Measurements from ENCODE around the gene SEC14L6.
A peak's percentile ranks its signal among the peaks of the same experiment; 100 is the strongest.
"Not testable (repeated sequence)": the region's sequence is repeated elsewhere in the genome, so short reads cannot be mapped to it uniquely, and the experiment has no call there.

SEC14L6 gene

GRCh38 chr22:30566125-30566524 is 19.6 kb upstream of the SEC14L6 start:
- Histone ChIP-seq H3K4me3 (ENCODE audit: insufficient read length, low read depth) (no peak overlapping the region), H3K27me3 (ENCODE audit: insufficient read depth, insufficient read length) (no peaks in the 10 kb centered on the region), H3K9ac (ENCODE audit: insufficient read length, low read depth) (no peak overlapping the region), H3K4me1 (ENCODE audit: insufficient read depth, insufficient read length) (peaks cover 15% of the 10 kb centered on the region), H3K36me3 (ENCODE audit: insufficient read depth, insufficient read length, low read length) (no peaks in the 10 kb centered on the region), H3K9me3 (ENCODE audit: insufficient read depth, low read length) (no peaks in the 10 kb centered on the region)
- no peak for TF ChIP-seq SUZ12 (IDR thresholded peaks at IDR 0.05; ENCODE audit: extremely low read depth, insufficient read depth, insufficient read length)
- TF ChIP-seq ZNF274 (IDR thresholded peaks at IDR 0.05; ENCODE audit: low read depth, low read length): no peak
- no peak for TF ChIP-seq YY1 (IDR thresholded peaks at IDR 0.05; ENCODE audit: insufficient read depth, insufficient read length)
- DNase-seq (ENCODE audit: low read depth, low spot score): no peak

GRCh38 chr22:30565341-30565740 is 18.8 kb upstream of the SEC14L6 start:
- H3K9ac ChIP-seq (ENCODE audit: insufficient read length, low read depth): no peak overlapping the region

GRCh38 chr22:30564761-30565119 is 18.2 kb upstream of the SEC14L6 start:
- no peaks in the 10 kb centered on the region for H3K9me3 ChIP-seq (ENCODE audit: insufficient read depth, low read length)
- no peaks in the 10 kb centered on the region for H3K36me3 ChIP-seq (ENCODE audit: insufficient read depth, insufficient read length, low read length)
- peaks cover 17% of the 10 kb centered on the region for H3K4me1 ChIP-seq (ENCODE audit: insufficient read depth, insufficient read length)
- H3K4me3 ChIP-seq (ENCODE audit: insufficient read length, low read depth): no peak overlapping the region
- H3K9ac ChIP-seq (ENCODE audit: insufficient read length, low read depth): no peak overlapping the region
- DNase-seq (ENCODE audit: low read depth, low spot score): no peak
- no peak for TF ChIP-seq SUZ12 (IDR thresholded peaks at IDR 0.05; ENCODE audit: extremely low read depth, insufficient read depth, insufficient read length)
- TF ChIP-seq YY1 (IDR thresholded peaks at IDR 0.05; ENCODE audit: insufficient read depth, insufficient read length): no peak
- no peak for TF ChIP-seq ZNF274 (IDR thresholded peaks at IDR 0.05; ENCODE audit: low read depth, low read length)
- no peaks in the 10 kb centered on the region for H3K27me3 ChIP-seq (ENCODE audit: insufficient read depth, insufficient read length)

More at GRCh38 chr22:30565341-30565740, 18.8 kb upstream of the SEC14L6 start:
- TF ChIP-seq YY1 (IDR thresholded peaks at IDR 0.05; ENCODE audit: insufficient read depth, insufficient read length): no peak
- no peak for TF ChIP-seq ZNF274 (IDR thresholded peaks at IDR 0.05; ENCODE audit: low read depth, low read length)
- no peak for TF ChIP-seq SUZ12 (IDR thresholded peaks at IDR 0.05; ENCODE audit: extremely low read depth, insufficient read depth, insufficient read length)
- Histone ChIP-seq H3K9me3 (ENCODE audit: insufficient read depth, low read length) (no peaks in the 10 kb centered on the region), H3K36me3 (ENCODE audit: insufficient read depth, insufficient read length, low read length) (no peaks in the 10 kb centered on the region), H3K4me1 (ENCODE audit: insufficient read depth, insufficient read length) (peaks cover 15% of the 10 kb centered on the region), H3K4me3 (ENCODE audit: insufficient read length, low read depth) (no peak overlapping the region), H3K27me3 (ENCODE audit: insufficient read depth, insufficient read length) (no peaks in the 10 kb centered on the region)
- no peak for DNase-seq (ENCODE audit: low read depth, low spot score)

GRCh38 chr22:30564045-30564760 is 17.7 kb upstream of the SEC14L6 start:
- Histone ChIP-seq H3K4me1 (ENCODE audit: insufficient read depth, insufficient read length) (peaks cover 19% of the 10 kb centered on the region), H3K4me3 (ENCODE audit: insufficient read length, low read depth) (no peak overlapping the region), H3K36me3 (ENCODE audit: insufficient read depth, insufficient read length, low read length) (no peaks in the 10 kb centered on the region), H3K27me3 (ENCODE audit: insufficient read depth, insufficient read length) (no peaks in the 10 kb centered on the region), H3K9ac (ENCODE audit: insufficient read length, low read depth) (no peak overlapping the region), H3K9me3 (ENCODE audit: insufficient read depth, low read length) (no peaks in the 10 kb centered on the region)
- no peak for DNase-seq (ENCODE audit: low read depth, low spot score)
- no peak for TF ChIP-seq YY1 (IDR thresholded peaks at IDR 0.05; ENCODE audit: insufficient read depth, insufficient read length)
- TF ChIP-seq SUZ12 (IDR thresholded peaks at IDR 0.05; ENCODE audit: extremely low read depth, insufficient read depth, insufficient read length): no peak
- no peak for TF ChIP-seq ZNF274 (IDR thresholded peaks at IDR 0.05; ENCODE audit: low read depth, low read length)

- no peaks in the 10 kb centered on the region for H3K9me3 ChIP-seq (ENCODE audit: insufficient read depth, low read length)
- TF ChIP-seq ZNF274 (IDR thresholded peaks at IDR 0.05; ENCODE audit: low read depth, low read length) (no peak), YY1 (IDR thresholded peaks at IDR 0.05; ENCODE audit: insufficient read depth, insufficient read length) (no peak), SUZ12 (IDR thresholded peaks at IDR 0.05; ENCODE audit: extremely low read depth, insufficient read depth, insufficient read length) (no peak)
- H3K9ac ChIP-seq (ENCODE audit: insufficient read length, low read depth): no peak overlapping the region
- H3K4me3 ChIP-seq (ENCODE audit: insufficient read length, low read depth): no peak overlapping the region
- no peaks in the 10 kb centered on the region for H3K36me3 ChIP-seq (ENCODE audit: insufficient read depth, insufficient read length, low read length)
- H3K4me1 ChIP-seq (ENCODE audit: insufficient read depth, insufficient read length): peaks cover 19% of the 10 kb centered on the region
- no peaks in the 10 kb centered on the region for H3K27me3 ChIP-seq (ENCODE audit: insufficient read depth, insufficient read length)
- no peak for DNase-seq (ENCODE audit: low read depth, low spot score)
Measured at GRCh38 chr22:30562366-30562765, 15.8 kb upstream of the SEC14L6 start.

- peak; percentile 30 for DNase-seq (ENCODE audit: low read depth, low spot score)
- no peak for TF ChIP-seq SUZ12 (IDR thresholded peaks at IDR 0.05; ENCODE audit: extremely low read depth, insufficient read depth, insufficient read length)
- no peaks in the 10 kb centered on the region for H3K27me3 ChIP-seq (ENCODE audit: insufficient read depth, insufficient read length)
- H3K9ac ChIP-seq (ENCODE audit: insufficient read length, low read depth): peak overlapping the region; percentile 10
- peaks cover 19% of the 10 kb centered on the region for H3K4me1 ChIP-seq (ENCODE audit: insufficient read depth, insufficient read length)
- no peak overlapping the region for H3K4me3 ChIP-seq (ENCODE audit: insufficient read length, low read depth)
- no peaks in the 10 kb centered on the region for H3K9me3 ChIP-seq (ENCODE audit: insufficient read depth, low read length)
- H3K36me3 ChIP-seq (ENCODE audit: insufficient read depth, insufficient read length, low read length): no peaks in the 10 kb centered on the region
Measured at GRCh38 chr22:30561402-30562189, 15.1 kb upstream of the SEC14L6 start.

GRCh38 chr22:30560643-30561202 is 14.2 kb upstream of the SEC14L6 start:
- not testable (repeated sequence) for H3K4me3 ChIP-seq (ENCODE audit: insufficient read length, low read depth); H3K9ac ChIP-seq (ENCODE audit: insufficient read length, low read depth); H3K36me3 ChIP-seq (ENCODE audit: insufficient read depth, insufficient read length, low read length); H3K27me3 ChIP-seq (ENCODE audit: insufficient read depth, insufficient read length); DNase-seq (ENCODE audit: low read depth, low spot score); H3K9me3 ChIP-seq (ENCODE audit: insufficient read depth, low read length)
- H3K4me1 ChIP-seq (ENCODE audit: insufficient read depth, insufficient read length): peaks cover 19% of the 10 kb centered on the region

Measured in NT2/D1 (cell line).